Measurements from ENCODE around the gene PADI3.

DNA sequence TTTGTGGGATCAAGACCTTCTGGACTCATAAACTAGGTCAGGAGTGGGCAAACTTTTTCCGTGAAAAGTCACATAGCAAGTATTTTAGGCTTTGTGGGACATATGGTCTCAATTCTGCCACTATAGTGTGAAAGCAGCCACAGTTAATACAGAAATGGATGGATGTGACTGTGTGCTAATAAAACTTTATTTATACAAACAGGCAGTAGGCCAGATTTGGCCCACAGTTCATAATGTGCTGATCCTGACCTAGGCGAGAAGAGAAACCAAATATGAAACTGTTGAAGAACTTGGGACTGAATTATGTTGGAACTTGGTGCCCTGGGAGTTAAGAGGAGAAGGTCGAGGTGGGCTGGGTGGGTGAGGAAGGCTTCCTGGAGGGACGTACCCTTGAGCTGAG, 17.1 kb downstream of the PADI3 start:
- TF ChIP-seq SIN3A (IDR thresholded peaks at IDR 0.05; ENCODE audit: borderline replicate concordance, insufficient read depth, low read length) (no peak), POLR2AphosphoS5 (IDR thresholded peaks at IDR 0.05; ENCODE audit: low read depth, low read length) (no peak), TAF1 (IDR thresholded peaks at IDR 0.05; ENCODE audit: borderline replicate concordance, insufficient read depth, low read length) (no peak), FOXP2 (optimal IDR thresholded peaks at IDR 0.05; ENCODE audit: borderline replicate concordance, extremely low read depth, extremely low read length, insufficient read depth) (no peak)
- TF ChIP-seq, protein P1, sequence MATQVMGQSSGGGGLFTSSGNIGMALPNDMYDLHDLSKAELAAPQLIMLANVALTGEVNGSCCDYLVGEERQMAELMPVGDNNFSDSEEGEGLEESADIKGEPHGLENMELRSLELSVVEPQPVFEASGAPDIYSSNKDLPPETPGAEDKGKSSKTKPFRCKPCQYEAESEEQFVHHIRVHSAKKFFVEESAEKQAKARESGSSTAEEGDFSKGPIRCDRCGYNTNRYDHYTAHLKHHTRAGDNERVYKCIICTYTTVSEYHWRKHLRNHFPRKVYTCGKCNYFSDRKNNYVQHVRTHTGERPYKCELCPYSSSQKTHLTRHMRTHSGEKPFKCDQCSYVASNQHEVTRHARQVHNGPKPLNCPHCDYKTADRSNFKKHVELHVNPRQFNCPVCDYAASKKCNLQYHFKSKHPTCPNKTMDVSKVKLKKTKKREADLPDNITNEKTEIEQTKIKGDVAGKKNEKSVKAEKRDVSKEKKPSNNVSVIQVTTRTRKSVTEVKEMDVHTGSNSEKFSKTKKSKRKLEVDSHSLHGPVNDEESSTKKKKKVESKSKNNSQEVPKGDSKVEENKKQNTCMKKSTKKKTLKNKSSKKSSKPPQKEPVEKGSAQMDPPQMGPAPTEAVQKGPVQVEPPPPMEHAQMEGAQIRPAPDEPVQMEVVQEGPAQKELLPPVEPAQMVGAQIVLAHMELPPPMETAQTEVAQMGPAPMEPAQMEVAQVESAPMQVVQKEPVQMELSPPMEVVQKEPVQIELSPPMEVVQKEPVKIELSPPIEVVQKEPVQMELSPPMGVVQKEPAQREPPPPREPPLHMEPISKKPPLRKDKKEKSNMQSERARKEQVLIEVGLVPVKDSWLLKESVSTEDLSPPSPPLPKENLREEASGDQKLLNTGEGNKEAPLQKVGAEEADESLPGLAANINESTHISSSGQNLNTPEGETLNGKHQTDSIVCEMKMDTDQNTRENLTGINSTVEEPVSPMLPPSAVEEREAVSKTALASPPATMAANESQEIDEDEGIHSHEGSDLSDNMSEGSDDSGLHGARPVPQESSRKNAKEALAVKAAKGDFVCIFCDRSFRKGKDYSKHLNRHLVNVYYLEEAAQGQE (IDR thresholded peaks at IDR 0.05; ENCODE audit: insufficient read depth in 1 of 2, low read depth in 2 of 2, low read length in 2 of 2): no peak

Data from PFSK-1 (cell line).